ENCODE data around the gene TCF12.

The TCF12 gene

DNA sequence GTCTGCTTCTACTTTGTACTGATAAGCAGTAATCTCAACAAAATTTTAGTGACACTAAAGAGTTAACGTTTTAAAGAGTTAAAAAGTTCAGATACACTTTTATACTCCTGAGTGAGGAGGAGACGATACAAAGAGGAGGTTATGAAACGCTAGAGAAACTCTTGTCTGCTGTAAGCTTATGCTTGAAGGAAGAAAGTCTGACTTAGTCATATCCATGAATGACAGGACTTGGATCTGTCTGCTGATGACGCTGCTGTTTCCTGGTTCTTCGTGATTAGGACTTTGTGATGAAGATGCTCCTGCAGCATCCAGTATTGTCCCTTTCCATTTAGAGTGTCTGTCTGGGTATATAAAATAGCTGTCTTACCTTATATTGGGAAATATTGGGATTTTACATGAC lies 15.8 kb downstream of the TCF12 start:
- Histone ChIP-seq H3K79me2 (ENCODE audit: insufficient read depth, low read length) (peaks cover 98% of the 10 kb centered on the region), H3K27ac (ENCODE audit: low read depth, low read length, poor library complexity, severe bottlenecking) (no peak overlapping the region), H3K36me3 (ENCODE audit: insufficient read depth, low read length) (peaks cover 70% of the 10 kb centered on the region), H3K9me3 (ENCODE audit: low read length) (0 out of 2 replicates have a peak, but pooled peaks cover 3% of the 10 kb centered on the region), H3K4me3 (ENCODE audit: low read depth, low read length, poor library complexity, severe bottlenecking) (no peak overlapping the region), H4K20me1 (ENCODE audit: insufficient read depth, low read length) (no peaks in the 10 kb centered on the region), H3K4me2 (ENCODE audit: low read length) (no peak overlapping the region), H3F3A (ENCODE audit: insufficient read depth, low read length) (no peaks in the 10 kb centered on the region), H3K4me1 (ENCODE audit: insufficient read depth, low read length, severe bottlenecking) (peaks cover 39% of the 10 kb centered on the region), H3K9me2 (ENCODE audit: low read depth, low read length) (no peaks in the 10 kb centered on the region), H3K9ac (ENCODE audit: low read length) (no peak overlapping the region), H2AFZ (ENCODE audit: low read length) (no peak overlapping the region), H3K27me3 (ENCODE audit: insufficient read depth, low read length) (no peaks in the 10 kb centered on the region)
- TF ChIP-seq, protein P1, sequence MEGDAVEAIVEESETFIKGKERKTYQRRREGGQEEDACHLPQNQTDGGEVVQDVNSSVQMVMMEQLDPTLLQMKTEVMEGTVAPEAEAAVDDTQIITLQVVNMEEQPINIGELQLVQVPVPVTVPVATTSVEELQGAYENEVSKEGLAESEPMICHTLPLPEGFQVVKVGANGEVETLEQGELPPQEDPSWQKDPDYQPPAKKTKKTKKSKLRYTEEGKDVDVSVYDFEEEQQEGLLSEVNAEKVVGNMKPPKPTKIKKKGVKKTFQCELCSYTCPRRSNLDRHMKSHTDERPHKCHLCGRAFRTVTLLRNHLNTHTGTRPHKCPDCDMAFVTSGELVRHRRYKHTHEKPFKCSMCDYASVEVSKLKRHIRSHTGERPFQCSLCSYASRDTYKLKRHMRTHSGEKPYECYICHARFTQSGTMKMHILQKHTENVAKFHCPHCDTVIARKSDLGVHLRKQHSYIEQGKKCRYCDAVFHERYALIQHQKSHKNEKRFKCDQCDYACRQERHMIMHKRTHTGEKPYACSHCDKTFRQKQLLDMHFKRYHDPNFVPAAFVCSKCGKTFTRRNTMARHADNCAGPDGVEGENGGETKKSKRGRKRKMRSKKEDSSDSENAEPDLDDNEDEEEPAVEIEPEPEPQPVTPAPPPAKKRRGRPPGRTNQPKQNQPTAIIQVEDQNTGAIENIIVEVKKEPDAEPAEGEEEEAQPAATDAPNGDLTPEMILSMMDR (IDR thresholded peaks at IDR 0.05; ENCODE audit: low read length): no peak
- no peak for TF ChIP-seq EZH2 (IDR thresholded peaks at IDR 0.05; ENCODE audit: borderline replicate concordance, low read length)

DNA sequence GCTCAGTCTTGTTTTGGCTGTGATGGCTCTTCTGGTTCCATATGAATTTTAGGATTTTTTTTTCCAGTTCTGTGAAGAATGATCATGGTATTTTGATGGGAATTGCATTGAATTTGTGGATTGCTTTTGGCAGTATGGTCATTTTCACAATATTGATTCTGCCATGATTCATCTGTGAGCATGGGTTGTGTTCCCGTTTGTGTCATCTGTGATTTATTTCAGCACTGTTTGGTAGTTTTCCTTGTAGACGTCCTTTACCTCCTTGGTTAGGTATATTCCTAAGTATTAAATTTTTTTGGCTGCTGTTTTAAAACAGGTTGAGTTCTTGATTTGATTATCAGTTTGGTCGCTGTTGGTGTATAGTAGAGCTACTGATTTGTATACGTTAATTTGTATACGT lies 18.5 kb downstream of the TCF12 start:
- H2AFZ ChIP-seq (ENCODE audit: low read length): no peak overlapping the region
- no peak overlapping the region for H3K9ac ChIP-seq (ENCODE audit: low read length)
- H3K27ac ChIP-seq (ENCODE audit: low read depth, low read length, poor library complexity, severe bottlenecking): no peak overlapping the region
- H3K36me3 ChIP-seq (ENCODE audit: insufficient read depth, low read length): peaks cover 57% of the 10 kb centered on the region
- no peaks in the 10 kb centered on the region for H3F3A ChIP-seq (ENCODE audit: insufficient read depth, low read length)
- no peak overlapping the region for H3K4me2 ChIP-seq (ENCODE audit: low read length)
- no peaks in the 10 kb centered on the region for H3K9me2 ChIP-seq (ENCODE audit: low read depth, low read length)
- H3K79me2 ChIP-seq (ENCODE audit: insufficient read depth, low read length): peaks cover 94% of the 10 kb centered on the region
- no peaks in the 10 kb centered on the region for H4K20me1 ChIP-seq (ENCODE audit: insufficient read depth, low read length)
- H3K27me3 ChIP-seq (ENCODE audit: insufficient read depth, low read length): no peaks in the 10 kb centered on the region
- peaks cover 31% of the 10 kb centered on the region for H3K4me1 ChIP-seq (ENCODE audit: insufficient read depth, low read length, severe bottlenecking)
- no peak overlapping the region for H3K4me3 ChIP-seq (ENCODE audit: low read depth, low read length, poor library complexity, severe bottlenecking)
- H3K9me3 ChIP-seq (ENCODE audit: low read length): 0 out of 2 replicates have a peak, but pooled peaks cover 3% of the 10 kb centered on the region
- no peak for TF ChIP-seq EZH2 (IDR thresholded peaks at IDR 0.05; ENCODE audit: borderline replicate concordance, low read length)
- TF ChIP-seq, protein P1 (IDR thresholded peaks at IDR 0.05; ENCODE audit: low read length): no peak

DNA sequence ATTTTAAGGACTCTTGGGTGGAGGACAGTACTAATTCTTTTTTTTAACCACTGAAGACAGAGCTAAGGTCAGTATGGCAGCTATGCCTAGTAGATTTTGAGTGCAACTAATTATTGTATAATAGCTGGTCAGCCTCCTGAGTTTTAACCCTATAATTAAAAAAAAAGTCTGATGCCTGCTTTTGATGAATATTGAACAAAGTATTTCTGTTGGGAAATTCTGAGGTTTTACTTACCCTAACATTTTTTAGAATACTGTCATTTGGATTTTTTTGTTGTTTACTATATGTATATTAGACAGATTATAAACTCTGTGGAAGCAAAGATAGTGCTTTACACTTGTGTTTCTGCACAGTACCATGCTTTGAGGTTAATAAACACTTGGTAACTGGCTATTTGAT lies 20.8 kb downstream of the TCF12 start:
- H3K36me3 ChIP-seq (ENCODE audit: insufficient read depth, low read length): peaks cover 62% of the 10 kb centered on the region
- no peaks in the 10 kb centered on the region for H4K20me1 ChIP-seq (ENCODE audit: insufficient read depth, low read length)
- H3K79me2 ChIP-seq (ENCODE audit: insufficient read depth, low read length): peaks cover 96% of the 10 kb centered on the region
- H3K27me3 ChIP-seq (ENCODE audit: insufficient read depth, low read length): no peaks in the 10 kb centered on the region
- 0 out of 2 replicates have a peak, but pooled peaks cover 3% of the 10 kb centered on the region for H3K9me3 ChIP-seq (ENCODE audit: low read length)
- H3K4me1 ChIP-seq (ENCODE audit: insufficient read depth, low read length, severe bottlenecking): peaks cover 29% of the 10 kb centered on the region
- H3K4me2 ChIP-seq (ENCODE audit: low read length): no peak overlapping the region
- H2AFZ ChIP-seq (ENCODE audit: low read length): no peak overlapping the region
- TF ChIP-seq, protein P1 (IDR thresholded peaks at IDR 0.05; ENCODE audit: low read length): no peak
- no peak for TF ChIP-seq EZH2 (IDR thresholded peaks at IDR 0.05; ENCODE audit: borderline replicate concordance, low read length)
- no peak overlapping the region for H3K9ac ChIP-seq (ENCODE audit: low read length)
- H3K9me2 ChIP-seq (ENCODE audit: low read depth, low read length): no peaks in the 10 kb centered on the region
- H3F3A ChIP-seq (ENCODE audit: insufficient read depth, low read length): peaks cover under 1% of the 10 kb centered on the region; the same call in 1 of the 2 replicates
- H3K4me3 ChIP-seq (ENCODE audit: low read depth, low read length, poor library complexity, severe bottlenecking): no peak overlapping the region
- H3K27ac ChIP-seq (ENCODE audit: low read depth, low read length, poor library complexity, severe bottlenecking): no peak overlapping the region
